Astrocyte (in vitro differentiated cells and primary cell): ENCODE measurements around the gene GLRA2.

Source experiments
- CTCF ChIP-seq: IDR thresholded peaks from 2 replicates; pipeline ENCODE4 v1.5.1; 2011; ENCODE audit warnings: low read depth, mild to moderate bottlenecking, inconsistent platforms, low read length, moderate library complexity; ENCODE audit not compliant: insufficient read depth
- EZH2 ChIP-seq: IDR thresholded peaks from 2 replicates; pipeline ENCODE4 v1.6.1; 2012; ENCODE audit warnings: mild to moderate bottlenecking, low read length, inconsistent platforms; ENCODE audit not compliant: insufficient read depth

- TF ChIP-seq CTCF: no peak
- no peak for TF ChIP-seq EZH2
Measured at GRCh38 chrX:14779580-14779979, 250.2 kb downstream of the GLRA2 start.
